Gastroesophageal sphincter (tissue), 4 donors: ENCODE data around the gene EIPR1. TPM values are rescaled to one million over a fixed set of nuclear protein-coding genes. Genes with fewer than 3 reads are reported as not detected.

ENCODE experiments used
- ATAC-seq: fragments of 150-250 bp; one replicate; pipeline ENCODE4 v1.9.1; 2016; ENCODE audit warnings: mild to moderate bottlenecking, moderate library complexity
- H3K27ac ChIP-seq, 4 donors: fragments of 200-600 bp; sonication (generic) in 3 of 4; 1 replicate in 3 of 4; 2 replicates in 1 of 4; pipeline ENCODE4 v1.5.1; 2016 to 2019
- H3K27me3 ChIP-seq: fragments of 200-600 bp; sonication (generic); one replicate; pipeline ENCODE4 v1.5.1; 2019
- H3K36me3 ChIP-seq, 2 donors: fragments of 200-600 bp; sonication (generic); one replicate each; pipeline ENCODE4 v1.5.1; 2019; ENCODE audit warnings: control low read depth in 1 of 2
- H3K4me1 ChIP-seq, 3 donors: fragments of 200-600 bp; sonication (generic); 1 replicate in 2 of 3; 2 replicates in 1 of 3; pipeline ENCODE4 v1.5.1; 2016 to 2019; ENCODE audit warnings: control low read depth in 2 of 3
- H3K4me3 ChIP-seq, 2 donors: fragments of 200-600 bp; sonication (generic); one replicate each; pipeline ENCODE4 v1.5.1; 2019; ENCODE audit warnings: mild to moderate bottlenecking in 1 of 2, moderate library complexity in 1 of 2
- H3K9me3 ChIP-seq, 3 donors: fragments of 200-600 bp; sonication (generic); one replicate each; pipeline ENCODE4 v1.5.1; 2017 to 2019; ENCODE audit warnings: control low read depth in 2 of 3
- EP300 ChIP-seq: sonication (generic); formaldehyde crosslinking; IDR thresholded peaks from one replicate; pipeline ENCODE4 v1.6.1; 2017; ENCODE audit warnings: antibody characterized with exemption, mild to moderate bottlenecking
- POLR2A ChIP-seq, 2 donors: fragments of 450-650 bp; IDR thresholded peaks; one replicate each; pipeline ENCODE4 v1.6.1; 2017; ENCODE audit warnings: antibody characterized with exemption in 2 of 2, mild to moderate bottlenecking in 2 of 2, moderate library complexity in 1 of 2
- POLR2AphosphoS5 ChIP-seq: sonication (generic); formaldehyde crosslinking; IDR thresholded peaks from one replicate; pipeline ENCODE4 v1.6.1; 2017; ENCODE audit warnings: antibody characterized with exemption
- WGBS, 2 donors: methylation state at CpG; one replicate each; pipeline ENCODE4 v1.1.5; 2018; ENCODE audit warnings: low coverage in 1 of 2; 5-methylcytosine and 5-hydroxymethylcytosine counted together
- total RNA-seq, 4 donors: library from RNA; depleted of rRNA; stranded (reverse); fragments of >200 nt; gene quantifications; one replicate each; pipeline ENCODE4 v1.1.0, GENCODE V29; 2016
- TF ChIP-seq, protein P1 (sequence below), 4 experiments: fragments of 200-600 bp in 2 of 4; fragments of 450-650 bp in 2 of 4; sonication (generic) in 1 of 4; IDR thresholded peaks; one replicate each; pipeline ENCODE4 v1.5.1; 2017 to 2019; ENCODE audit warnings: antibody characterized with exemption in 4 of 4, mild to moderate bottlenecking in 2 of 4, moderate library complexity in 2 of 4

The EIPR1 gene
- total RNA-seq, 4 donors from 2014 or later: 11.3 to 26.8 (median 22.2) TPM

DNA sequence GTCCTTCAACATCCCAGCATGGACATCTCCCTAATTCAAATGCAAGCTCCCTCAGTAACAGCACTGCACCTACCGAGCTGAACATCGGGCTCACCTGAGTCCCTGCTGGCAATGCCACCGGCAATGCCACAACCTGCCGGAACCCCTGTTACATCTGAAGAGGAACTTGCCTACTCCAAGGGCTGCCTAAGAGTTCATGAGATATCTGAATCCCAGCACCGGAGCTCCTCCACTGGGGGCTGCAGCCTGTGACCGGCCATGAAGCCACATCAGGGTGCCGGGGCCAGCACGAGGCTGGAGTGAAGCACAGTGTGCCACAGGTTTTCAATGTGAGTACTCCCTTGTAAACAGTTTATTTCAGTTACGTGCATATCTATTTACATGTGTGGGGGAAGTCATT is 152.9 kb downstream of the EIPR1 start:
- Histone ChIP-seq H3K27ac (no peak overlapping the region), H3K9me3 (peaks cover 0 to 34% (median 3%) of the 10 kb centered on the region in 3 donors), H3K4me1 (no peaks in the 10 kb centered on the region), H3K27me3 (no peaks in the 10 kb centered on the region), H3K4me3 (no peak overlapping the region), H3K36me3 (no peaks in the 10 kb centered on the region)
- no peak for ATAC-seq
- TF ChIP-seq EP300 (no peak), POLR2AphosphoS5 (no peak), POLR2A (IDR thresholded peaks at IDR 0.05) (no peak)
- TF ChIP-seq, protein P1, sequence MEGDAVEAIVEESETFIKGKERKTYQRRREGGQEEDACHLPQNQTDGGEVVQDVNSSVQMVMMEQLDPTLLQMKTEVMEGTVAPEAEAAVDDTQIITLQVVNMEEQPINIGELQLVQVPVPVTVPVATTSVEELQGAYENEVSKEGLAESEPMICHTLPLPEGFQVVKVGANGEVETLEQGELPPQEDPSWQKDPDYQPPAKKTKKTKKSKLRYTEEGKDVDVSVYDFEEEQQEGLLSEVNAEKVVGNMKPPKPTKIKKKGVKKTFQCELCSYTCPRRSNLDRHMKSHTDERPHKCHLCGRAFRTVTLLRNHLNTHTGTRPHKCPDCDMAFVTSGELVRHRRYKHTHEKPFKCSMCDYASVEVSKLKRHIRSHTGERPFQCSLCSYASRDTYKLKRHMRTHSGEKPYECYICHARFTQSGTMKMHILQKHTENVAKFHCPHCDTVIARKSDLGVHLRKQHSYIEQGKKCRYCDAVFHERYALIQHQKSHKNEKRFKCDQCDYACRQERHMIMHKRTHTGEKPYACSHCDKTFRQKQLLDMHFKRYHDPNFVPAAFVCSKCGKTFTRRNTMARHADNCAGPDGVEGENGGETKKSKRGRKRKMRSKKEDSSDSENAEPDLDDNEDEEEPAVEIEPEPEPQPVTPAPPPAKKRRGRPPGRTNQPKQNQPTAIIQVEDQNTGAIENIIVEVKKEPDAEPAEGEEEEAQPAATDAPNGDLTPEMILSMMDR (IDR thresholded peaks at IDR 0.05): no peak
- 50 to 83% methylated on average over 1 to 2 of the region's 9 CpGs for WGBS, 2 donors

DNA sequence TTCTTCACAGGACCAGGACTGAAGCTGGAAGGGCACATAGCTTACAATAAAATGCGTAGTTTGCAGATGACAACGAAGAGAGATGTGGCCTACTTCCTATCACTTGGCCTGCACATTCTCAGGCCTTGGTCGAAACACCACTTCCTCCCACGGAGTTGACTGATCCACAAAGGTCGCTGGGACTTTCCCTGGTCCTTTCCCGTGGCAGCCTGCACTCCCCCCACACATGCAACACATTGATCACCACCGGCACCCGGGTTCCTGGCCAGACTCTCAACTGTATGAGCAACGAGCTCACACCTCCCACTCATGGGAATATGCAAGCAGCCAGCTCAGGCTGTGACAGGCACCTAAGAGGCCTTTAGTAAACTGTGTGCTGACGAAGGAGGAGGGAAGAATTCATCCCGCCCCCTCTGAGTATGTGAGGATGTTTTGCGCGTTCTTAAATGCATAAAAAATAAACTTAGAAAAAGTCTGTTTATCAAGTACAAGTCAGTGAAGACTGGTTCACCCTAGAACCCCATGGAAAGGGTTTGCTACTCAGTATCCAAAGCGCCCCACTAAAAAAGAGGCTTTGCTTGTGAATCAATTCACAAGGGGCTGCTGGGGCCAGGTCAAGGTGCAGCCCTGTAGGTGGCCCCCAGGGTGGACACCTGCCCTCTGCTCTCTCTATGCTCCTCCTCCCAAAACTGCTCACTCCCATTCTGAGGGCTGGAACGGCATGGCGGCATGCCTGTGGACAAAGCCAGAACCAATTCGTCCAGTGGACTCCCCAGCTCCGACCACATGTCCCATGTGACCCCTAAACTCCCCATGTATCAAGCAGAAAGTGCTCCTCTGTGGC is 154.3 kb downstream of the EIPR1 start:
- no peaks in the 10 kb centered on the region for H3K27me3 ChIP-seq
- no peak overlapping the region for H3K4me3 ChIP-seq
- H3K4me1 ChIP-seq: no peaks in the 10 kb centered on the region
- ATAC-seq: no peak
- H3K36me3 ChIP-seq: no peaks in the 10 kb centered on the region
- 85 to 87% methylated on average over 5 to 14 of the region's 18 CpGs for WGBS, 2 donors
- no peak overlapping the region for H3K27ac ChIP-seq
- H3K9me3 ChIP-seq: peaks cover 0 to 25% (median 0%) of the 10 kb centered on the region in 3 donors
- no peak for TF ChIP-seq POLR2AphosphoS5

DNA sequence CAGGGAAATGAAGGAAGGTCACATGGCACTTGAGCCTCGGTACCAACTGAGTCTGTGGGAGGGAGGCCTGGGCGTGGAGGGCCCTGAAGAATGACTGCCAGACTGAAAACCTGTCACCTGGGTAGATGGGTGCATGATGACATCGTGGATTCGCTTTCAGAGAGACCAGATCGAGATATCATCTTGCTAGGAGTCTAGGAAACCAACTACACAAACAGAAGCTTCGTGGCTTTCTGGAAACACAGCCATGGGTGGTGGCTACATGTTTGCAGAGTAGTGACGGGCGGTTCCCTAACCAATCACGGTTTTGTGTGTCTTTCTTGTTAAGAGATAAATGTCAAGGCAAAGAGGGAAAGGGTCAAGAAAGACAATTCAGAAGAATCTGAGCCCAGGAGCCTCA is 155.0 kb downstream of the EIPR1 start:
- 87 to 90% methylated on average over 4 to 9 of the region's 9 CpGs for WGBS, 2 donors
- ATAC-seq: no peak
- H3K9me3 ChIP-seq: peaks cover 0 to 21% (median 0%) of the 10 kb centered on the region in 3 donors

DNA sequence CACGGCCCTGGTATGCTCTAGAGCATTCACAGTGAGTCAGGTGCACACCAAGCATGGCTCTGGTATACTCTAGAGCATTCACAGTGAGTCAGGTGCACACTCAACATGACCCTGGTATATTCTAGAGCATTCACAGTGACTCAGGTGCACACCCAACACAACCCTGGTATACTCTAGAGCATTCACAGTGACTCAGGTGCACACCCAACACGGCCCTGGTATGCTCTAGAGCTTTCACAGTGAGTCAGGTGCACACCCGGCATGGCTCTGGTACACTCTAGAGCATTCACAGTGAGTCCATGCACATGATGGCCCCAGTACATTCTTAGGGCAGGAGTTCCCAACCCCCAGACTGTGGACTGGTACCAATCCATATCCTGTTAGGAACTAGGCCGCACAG is 158.1 kb downstream of the EIPR1 start:
- no peak for ATAC-seq
- Histone ChIP-seq H3K27me3 (no peaks in the 10 kb centered on the region), H3K27ac (no peak overlapping the region), H3K4me1 (no peaks in the 10 kb centered on the region), H3K9me3 (peaks cover 0 to 15% (median 0%) of the 10 kb centered on the region in 3 donors), H3K4me3 (no peak overlapping the region), H3K36me3 (no peaks in the 10 kb centered on the region)
- WGBS, 2 donors: 92% methylated on average over 2 of the region's 4 CpGs; no CpG with 5 or more reads in 1 of the 2 donors
- TF ChIP-seq EP300 (no peak), POLR2A (IDR thresholded peaks at IDR 0.05) (no peak), POLR2AphosphoS5 (no peak)
- TF ChIP-seq, protein P1 (IDR thresholded peaks at IDR 0.05): no peak

More for the DNA sequence above, 155.0 kb downstream of the EIPR1 start:
- Histone ChIP-seq H3K36me3 (no peaks in the 10 kb centered on the region), H3K27me3 (no peaks in the 10 kb centered on the region), H3K4me3 (no peak overlapping the region), H3K4me1 (no peaks in the 10 kb centered on the region), H3K27ac (no peak overlapping the region)
- TF ChIP-seq EP300: no peak
- TF ChIP-seq, protein P1 (IDR thresholded peaks at IDR 0.05): no peak
- no peak for TF ChIP-seq POLR2AphosphoS5
- no peak for TF ChIP-seq POLR2A (IDR thresholded peaks at IDR 0.05)

DNA sequence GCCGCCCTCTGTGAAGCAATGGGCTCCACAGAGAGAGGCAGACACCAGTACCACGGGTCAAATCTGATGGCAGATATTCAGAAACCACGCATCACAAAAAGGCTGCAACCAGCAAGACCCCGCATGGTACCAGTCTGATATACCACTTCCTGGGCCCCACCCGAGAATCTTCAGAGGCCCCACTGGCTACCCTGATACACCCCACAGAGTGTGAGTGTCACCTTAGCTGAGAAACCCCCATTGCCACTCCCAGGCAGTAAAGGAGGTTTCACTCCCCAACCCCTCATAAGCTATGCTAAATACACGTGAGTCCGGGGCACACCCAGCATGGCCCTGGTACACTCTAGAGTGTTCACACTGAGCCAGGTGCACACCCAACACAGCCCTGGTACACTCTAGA is 160.0 kb downstream of the EIPR1 start:
- Histone ChIP-seq H3K27ac (no peak overlapping the region), H3K9me3 (peaks cover 0 to 6% (median 0%) of the 10 kb centered on the region in 3 donors), H3K36me3 (peaks cover 0 to 11% of the 10 kb centered on the region in 2 donors), H3K27me3 (no peaks in the 10 kb centered on the region), H3K4me3 (no peak overlapping the region), H3K4me1 (no peaks in the 10 kb centered on the region)
- WGBS, 2 donors: 92 to 100% methylated on average over 1 to 4 of the region's 7 CpGs
- TF ChIP-seq EP300 (no peak), POLR2AphosphoS5 (no peak), POLR2A (IDR thresholded peaks at IDR 0.05) (no peak)
- TF ChIP-seq, protein P1 (IDR thresholded peaks at IDR 0.05): no peak
- ATAC-seq: no peak
